Islet of Langerhans (tissue), 1 donor: ENCODE results near the gene DNAJC27.

Experiments
- FAIRE-seq: peaks from one replicate; lab custom pipeline; 2011; peaks lifted over from hg19 to GRCh38; lab: Jason Lieb, UNC

DNAJC27 gene

DNA sequence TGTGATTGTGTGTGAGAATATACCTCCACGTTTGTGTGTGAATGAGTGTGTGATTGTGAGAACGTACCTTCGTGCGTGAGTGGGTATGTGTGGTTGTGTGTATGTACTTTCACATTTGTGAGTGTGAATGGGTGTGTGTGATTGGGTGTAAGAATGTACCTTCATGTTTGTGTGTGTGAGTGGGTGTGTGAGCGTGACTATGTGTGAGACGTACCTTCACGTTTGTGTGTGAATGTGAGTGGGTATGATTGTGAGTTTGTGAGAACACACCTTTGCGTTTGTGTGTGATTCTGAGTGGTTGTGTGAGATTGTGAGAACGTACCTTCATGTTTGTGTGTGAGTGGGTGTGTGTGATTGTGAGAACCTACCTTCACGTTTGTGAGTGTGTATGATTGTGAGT lies 45.9 kb downstream of the DNAJC27 start:
- no peak for FAIRE-seq

DNA sequence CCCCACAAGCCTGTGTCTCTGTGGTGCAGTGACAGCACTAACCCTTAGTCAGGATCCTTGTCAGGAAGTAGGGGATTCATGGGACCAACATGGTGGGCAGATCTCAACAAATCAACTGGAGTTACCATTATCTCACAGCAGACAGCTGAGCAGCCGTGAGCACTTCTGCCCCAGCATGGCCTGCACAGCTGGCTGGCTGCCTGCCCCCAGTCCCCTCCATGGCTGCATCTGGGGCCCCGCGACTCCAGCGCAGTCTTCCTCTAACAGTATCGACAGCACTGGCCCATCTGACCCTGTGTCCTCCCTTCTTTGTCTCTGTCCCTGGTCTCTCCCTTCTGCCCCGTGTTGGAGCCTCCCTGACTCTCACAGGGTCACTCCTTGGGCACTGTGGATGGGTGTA lies 47.0 kb downstream of the DNAJC27 start:
- FAIRE-seq, result no peak

DNA sequence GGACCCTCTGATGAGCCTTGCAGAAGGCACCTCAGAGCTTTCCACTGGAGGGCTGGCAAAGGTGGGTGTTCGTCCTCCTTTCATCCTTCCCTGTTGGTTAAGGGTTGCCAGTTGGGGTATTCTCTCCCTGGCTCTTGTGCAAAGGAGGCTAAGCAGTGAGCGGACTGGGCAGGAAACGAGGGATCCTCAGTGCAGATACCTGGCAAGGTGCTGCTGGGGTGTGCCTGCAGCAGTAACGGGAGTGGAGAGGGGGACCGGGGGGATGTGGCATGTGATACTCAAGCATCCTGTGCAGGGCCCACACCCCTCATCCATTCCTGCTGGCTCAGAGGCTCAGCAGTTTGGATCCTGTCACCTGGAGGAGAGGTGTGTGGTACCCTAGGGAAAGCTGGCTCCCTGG lies 47.5 kb downstream of the DNAJC27 start:
- FAIRE-seq, result no peak

DNA sequence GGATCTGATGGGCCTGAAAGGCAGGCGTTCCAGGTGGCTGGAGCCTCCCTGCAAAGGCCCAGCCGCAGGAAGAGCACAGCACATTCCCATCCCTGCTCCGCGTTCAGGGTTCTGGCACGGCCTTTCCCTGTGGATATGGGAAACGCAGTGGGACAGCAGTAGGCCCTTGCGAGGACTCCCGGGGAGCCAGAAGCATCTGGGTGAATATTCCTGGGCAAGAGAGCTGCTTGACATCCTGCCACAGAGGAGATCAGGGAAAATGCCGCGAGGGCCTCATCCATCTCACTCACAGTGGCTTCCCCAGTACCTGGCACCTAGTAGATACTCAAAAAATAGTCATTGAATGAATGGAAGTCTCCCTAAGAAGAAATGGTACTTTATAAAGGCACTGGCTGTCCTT lies 48.6 kb downstream of the DNAJC27 start:
- no peak for FAIRE-seq

DNA sequence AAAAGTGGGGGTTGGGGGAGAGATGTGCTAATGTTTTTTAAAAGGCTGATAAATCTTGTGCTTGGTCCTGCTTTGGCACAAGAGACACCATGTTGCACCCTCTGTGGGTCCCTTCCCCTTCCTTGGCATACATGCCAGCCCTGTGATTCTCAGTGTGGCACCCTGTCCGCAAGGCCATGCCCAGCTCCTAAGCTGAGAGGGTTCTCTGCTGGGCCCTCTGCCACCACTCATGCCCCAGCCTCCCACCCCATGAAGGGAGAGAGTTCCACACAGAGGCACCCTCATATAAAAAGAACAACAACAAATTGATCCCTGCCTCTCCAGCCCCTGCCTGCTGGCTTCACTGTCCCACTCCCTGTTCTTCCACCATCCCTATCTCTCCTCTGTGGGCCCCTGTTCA lies 49.2 kb downstream of the DNAJC27 start:
- FAIRE-seq, result no peak

DNA sequence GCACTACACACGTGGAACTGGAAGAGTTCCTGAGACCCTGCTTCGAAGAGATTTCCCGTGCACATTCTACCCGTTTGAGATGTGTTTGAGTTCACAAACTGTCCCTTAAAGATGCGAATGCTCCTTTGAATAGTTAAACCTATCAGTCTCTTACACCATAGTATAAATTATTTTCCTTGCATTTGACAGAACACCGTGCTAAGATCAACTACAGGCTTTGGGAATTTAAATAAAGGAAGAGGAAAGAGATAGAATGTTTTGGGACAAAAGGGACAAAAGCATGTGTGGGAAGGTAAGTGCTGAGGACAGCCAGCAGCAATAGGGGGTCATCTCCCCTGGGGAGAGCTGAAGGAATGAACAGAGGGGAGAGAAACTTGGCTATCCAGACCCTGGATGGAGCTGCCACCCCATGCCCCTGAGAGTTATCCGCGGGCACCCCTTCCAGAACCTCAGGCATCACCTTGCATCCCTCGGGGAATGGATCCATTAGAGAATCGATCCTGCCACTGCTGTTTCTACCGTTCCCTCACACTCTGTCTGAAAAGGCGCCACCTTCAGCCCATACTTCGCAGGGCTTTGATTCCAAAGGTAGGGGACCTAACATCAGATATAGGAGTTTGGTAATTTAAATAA lies 50.8 kb downstream of the DNAJC27 start:
- FAIRE-seq, result no peak

DNA sequence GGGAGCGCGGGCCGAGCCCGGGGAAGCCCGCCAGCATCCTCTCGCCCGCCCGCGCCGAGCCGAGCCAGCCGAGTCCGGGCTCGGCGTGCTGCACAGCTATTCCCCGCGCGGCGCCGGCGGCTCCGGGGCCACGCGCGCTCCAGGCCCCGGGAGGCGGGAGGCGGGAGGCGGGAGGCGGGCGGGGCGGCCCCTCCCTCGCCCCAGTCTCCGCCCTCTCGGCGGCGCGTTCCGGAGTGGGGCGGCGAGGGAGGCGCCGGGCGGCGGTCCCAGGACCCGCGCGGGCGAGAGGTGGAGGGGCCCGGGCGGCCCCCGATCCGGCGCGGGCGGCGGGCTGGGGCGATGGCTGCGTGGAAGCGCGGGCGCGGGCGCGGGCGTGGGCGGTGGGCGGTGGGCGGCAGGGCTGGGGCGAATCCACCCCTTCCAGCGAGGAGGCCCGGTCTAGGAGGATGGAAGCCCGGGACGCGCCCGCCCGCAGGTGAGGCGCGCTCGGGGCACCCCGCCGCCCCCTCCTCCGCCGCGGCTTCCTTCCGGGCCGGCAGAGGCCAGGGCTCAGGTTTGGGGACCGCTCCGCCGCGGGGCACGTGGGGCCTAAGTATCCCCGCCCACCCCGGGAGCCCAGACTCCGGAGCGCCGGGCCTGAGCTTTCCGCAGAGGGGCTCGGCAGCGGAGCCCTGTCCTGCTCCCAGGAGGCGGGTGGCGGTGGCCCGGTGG lies 51.5 kb downstream of the DNAJC27 start, which contains the start of gene ADCY3:
Gene ADCY3, minus strand, starts transcription at position 140 of the 711 bp plus-strand sequence. CDS start 1,250 bp downstream, outside the sequence.
- no peak for FAIRE-seq

DNA sequence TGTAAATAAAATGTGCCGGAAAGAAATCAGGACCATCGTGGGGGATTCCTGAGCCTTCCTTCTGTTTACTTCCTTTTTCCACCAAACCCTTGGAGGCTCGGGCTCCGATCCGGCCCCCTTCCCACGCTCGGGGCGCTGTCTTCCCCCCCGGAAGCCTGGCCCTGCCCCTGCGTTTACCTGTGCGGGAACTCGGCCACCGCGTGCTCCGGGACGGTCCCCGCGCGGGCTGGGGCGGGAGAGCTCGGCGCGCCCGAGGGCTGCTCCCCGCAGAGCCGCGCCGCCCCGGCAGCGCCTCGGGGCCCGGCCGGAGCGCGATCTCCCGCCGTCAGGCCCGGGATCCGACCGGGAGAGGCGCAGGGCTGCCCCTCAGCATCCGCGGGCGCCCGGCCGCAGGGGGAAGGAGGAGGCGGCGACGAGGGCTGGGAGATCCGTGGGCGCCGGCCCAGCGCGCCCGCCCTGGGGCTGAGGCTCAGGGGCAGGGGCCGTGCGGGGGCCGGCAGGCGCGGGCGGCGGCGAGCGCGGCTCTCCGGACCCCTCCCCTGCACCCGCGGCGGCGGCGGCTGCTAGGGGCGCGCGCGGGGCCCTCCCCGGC lies 52.2 kb downstream of the DNAJC27 start:
- FAIRE-seq, result no peak

DNA sequence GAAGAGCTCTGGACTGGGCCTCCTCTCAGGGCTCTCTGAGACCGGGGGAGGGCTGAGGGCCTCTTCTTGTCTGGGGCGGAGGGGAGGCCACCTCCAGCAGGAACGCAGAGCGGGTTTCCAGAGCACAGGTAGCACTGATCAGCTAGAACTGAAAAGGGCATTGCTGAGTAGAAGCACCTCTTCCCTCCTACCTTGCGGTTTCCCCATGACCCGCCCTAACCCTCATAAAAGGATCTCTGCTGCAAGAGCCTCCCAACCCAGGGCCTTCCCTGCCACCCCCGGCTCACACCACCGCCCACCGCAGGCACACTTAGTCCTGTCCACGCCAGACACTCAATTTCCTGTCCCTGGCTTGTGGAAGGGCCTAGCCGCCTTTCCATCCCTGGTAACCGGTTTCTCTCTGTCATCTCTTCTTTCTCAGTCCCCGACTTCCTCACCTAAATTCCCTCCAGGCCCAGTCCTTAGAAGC lies 52.7 kb downstream of the DNAJC27 start:
- no peak for FAIRE-seq

DNA sequence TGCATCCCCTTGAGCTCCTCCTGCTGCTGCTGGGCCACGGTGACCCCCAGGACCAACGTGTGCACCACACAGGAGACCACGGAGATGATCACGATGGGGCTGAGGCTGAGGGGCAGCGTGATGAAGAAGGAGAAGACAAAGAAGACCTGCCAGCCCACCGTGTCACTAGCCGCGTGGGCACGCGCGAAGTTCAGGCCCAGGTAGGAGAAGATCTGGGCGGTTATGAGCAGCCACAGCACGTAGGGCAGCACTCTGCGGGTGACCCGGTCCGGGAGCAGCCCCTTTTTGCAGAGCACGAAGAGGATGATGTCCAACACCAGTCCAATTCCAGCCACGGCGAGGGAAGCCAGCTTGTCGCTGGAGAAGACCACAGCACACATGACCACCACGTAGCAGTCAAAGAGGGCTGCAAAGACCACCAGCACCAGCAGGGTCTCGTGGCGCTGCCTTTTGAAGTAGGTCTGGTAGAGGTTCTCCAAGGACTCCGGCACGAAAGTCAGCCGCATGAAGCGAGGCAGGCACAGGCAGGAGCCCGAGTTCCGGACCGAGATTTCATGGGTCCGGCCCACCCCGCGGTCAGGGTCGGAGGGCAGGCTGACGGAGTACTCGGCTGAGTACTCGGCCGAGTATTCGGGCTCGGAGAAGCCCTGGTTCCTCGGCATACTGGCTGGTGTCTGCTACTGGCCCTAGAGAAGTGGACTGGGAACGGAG lies 53.3 kb downstream of the DNAJC27 start:
- FAIRE-seq, result no peak

DNA sequence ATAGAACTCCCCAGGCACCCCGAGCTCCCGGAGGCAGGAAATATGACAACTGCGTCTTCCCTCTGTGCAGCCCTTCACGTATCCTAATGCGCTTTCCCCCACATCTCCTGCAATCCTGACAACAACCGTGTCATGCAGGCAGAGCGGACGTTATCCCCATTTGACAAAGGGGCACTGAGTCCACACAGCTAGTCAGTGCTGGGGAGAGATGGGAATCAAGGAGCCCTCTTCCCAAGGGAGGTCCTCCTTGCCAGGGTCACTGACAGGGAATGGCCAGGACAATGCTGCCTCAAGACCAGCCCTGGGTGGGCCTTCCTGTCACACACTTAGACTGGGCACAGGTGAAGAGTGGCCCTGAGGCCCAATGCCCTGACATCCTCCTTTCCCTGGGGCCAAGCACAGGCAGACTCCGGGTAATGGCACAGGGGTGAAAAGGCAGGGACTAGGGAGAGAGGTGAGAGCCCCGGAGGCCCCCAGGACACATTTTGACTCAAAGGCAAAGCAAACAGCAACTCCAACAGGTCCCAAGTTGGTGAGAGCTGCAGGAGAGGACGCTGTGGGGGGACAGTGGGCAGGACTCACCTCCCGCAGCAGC lies 53.9 kb downstream of the DNAJC27 start:
- FAIRE-seq, result no peak

DNA sequence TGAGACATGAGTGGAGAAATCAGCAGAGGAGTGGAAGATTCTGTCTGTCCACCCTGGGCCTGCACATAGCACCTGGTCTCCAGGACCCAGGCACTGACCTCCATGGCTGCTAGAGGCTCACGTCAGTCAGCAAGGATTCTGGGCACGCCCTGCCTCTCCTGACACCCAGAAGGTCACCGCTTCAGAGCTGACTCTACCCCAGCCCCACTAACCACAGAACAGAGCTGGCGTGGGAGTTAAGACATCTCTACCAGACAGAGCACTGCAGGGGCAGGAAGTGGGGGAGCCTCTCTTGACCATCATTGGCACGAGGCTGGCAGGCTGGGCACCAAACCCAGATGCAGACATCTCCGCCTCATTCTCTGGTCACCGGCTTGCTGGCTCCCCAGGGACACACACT lies 54.7 kb downstream of the DNAJC27 start:
- no peak for FAIRE-seq

DNA sequence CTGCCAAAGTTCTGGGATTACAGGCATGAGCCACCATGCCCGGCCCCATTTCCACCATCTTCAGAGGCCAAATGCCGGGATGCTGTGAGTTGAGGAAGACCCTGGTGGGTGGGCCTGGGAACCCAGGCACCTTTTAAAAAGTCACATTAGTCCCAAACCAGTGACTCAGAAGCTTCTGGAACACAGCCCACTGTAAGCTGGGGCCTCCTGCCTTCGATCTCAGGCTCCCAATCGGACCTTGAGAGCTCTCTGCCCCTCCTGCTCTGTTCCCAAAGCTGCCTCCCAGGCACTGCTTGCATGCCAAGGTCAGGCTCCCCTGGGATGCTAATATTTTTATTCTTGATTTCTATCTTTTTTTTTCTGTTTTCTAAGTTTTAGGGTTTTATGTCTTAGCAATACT lies 56.0 kb downstream of the DNAJC27 start:
- FAIRE-seq, result no peak

DNA sequence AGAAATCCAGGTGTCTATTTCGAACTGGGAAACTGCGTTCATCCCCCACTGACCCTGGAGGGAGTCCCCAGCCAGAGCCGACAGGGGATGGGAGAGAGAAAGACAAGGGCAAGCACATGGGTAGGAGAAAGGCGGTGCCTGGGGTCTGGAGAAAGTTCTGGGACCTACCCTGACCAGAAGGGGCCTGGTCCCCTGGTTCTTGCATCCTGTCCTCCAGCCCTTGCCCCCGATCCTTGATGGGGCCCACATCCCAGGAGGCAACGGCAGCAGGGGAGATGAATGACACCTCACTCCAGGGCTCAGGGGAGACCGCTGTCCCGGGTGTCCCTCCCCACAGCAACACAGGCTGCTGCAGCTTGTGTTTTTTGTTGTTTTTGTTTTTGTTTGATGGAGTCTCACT lies 56.6 kb downstream of the DNAJC27 start:
- FAIRE-seq, result no peak

DNA sequence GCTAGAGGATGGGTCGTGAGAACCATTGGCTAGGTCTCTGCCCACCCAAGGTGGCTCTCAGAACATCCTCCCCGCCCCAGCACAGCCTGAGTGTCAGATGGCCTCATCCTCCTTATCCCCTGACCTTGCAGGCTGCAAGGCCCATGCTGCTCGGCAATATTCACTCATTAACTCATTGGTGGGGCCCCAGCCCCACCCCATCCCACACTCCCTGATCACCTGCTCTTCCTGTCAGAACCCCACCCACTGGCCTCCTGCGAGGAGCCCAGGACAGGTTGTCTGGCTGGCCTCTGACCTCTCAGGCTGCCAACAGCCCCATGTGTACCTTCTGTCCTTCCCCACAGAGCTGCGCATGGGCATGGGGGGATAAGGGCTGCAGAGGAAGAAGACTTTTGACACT lies 57.0 kb downstream of the DNAJC27 start:
- no peak for FAIRE-seq

DNA sequence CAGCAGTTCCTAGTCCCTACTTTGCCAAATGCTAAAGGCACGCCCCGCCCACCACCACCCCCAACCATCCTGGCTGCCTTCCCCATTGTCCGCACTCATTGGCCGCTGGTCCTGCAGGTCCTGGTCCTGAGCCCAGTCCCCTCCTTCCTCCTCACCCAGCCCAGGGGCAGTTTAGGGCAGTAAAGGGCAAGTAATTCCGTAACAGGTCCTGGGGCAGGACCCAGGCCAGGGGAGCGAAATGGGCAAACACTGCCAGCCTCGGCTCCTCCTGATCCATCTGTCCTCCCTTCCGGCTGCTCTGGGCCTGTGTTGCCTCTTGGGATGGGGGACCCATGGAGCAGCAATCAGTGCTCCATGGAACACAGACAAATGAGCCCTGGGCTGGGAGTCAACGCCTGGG lies 57.8 kb downstream of the DNAJC27 start:
- FAIRE-seq, result no peak

DNA sequence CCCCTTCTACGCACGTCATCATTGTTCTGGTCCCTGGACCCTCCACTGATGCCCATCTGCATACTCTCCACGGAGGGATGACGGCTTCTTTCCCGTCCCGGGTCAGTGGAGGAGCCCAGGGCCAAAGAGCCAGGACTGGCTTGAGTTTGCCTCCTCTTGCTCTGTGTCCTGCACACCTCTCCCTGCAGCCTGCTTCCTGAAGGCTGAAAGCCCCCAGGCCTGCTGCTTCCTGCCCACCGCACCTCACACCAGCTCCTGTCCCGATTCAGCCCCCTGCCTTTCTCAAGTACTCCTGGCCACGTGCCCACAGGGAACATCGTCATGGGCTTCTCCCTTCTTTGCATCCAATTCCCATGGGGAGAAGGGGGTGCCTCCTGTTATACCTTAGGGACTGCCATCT lies 58.8 kb downstream of the DNAJC27 start:
- no peak for FAIRE-seq

DNA sequence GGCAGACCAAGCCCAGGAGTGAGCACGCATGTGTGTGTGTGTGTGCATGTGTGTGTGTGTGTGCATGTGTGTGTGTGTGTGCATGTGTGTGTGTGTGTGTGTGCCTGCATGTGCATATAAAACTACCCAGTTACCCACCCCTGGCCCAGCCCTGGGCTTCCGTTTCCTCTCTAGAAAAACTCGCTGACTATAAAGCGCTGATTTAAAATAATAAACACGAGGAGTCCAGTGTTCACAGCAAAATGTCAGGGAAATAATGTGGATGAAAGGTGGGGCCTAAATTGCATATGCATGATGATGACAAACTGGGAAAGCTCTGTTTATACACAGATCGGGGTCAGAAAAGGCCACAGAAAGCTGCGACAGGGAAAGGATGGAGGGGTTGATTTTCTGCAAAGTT lies 59.2 kb downstream of the DNAJC27 start:
- no peak for FAIRE-seq

DNA sequence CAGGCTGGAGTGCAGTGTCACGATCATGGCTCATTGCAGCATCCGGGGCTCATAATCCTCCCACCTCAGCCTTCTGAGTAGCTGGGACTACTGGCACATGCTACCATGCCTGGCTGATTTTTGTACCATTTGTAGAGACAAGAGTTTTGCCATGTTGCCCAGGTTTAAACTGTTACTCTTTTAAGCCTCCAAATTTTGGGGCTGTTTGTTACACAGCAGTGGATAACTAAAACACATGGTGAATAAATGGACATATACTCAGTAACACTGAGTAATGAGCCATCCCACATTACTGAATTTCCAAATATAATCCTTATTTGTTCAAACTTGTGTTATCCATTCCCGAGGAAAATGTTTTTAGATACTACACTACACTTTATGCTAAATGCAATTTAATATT lies 61.5 kb downstream of the DNAJC27 start:
- FAIRE-seq, result no peak

DNA sequence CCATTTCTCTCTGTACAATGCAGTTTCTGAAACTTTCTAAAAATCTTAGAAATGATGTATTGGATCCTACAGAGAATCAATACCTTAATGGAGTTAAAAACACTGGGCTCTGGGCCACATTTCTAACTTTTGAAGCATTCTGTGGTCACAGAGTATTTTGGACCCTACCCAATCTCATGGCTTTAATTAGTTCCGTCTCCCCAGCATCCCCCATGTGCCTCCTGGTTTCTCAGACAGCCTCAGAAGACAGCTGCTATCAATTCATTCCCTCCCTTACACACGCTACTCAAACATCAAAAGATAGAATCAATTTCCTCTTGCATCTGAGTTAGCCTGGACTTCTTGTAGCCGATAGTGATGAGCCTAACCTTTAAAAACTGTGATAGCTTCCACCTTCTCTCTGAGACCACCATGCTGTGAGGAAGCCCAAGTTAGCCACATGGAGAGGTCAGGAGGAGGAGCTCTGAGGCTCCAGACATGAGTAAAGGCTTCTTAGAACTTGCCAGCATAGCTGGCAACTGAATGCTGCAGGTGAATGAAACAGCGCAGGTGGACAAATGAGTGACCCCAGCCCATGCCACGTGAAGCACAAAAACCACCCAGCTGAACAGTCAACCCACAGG lies 62.1 kb downstream of the DNAJC27 start:
- FAIRE-seq, result no peak

DNA sequence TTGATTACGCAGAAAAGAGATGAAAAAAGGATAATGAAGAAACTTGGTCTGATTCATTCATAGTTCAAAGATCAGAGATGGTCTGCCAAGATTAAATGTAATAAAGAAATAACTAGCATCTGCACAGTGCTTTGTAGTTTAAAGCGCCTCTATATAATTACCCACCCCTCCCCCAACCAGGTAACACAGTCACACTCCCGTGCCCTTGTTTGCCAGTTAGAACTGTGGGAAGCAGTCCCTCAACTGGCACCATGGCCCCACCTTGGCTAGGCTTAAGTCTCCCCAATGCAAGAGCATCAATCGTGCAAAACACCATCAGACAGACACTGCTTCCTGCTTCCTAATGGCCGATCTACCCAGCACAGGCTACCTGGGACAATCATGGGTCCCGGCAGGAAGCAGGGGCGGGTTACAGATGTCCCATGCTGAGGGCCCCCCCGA lies 63.3 kb downstream of the DNAJC27 start:
- FAIRE-seq, result no peak

DNA sequence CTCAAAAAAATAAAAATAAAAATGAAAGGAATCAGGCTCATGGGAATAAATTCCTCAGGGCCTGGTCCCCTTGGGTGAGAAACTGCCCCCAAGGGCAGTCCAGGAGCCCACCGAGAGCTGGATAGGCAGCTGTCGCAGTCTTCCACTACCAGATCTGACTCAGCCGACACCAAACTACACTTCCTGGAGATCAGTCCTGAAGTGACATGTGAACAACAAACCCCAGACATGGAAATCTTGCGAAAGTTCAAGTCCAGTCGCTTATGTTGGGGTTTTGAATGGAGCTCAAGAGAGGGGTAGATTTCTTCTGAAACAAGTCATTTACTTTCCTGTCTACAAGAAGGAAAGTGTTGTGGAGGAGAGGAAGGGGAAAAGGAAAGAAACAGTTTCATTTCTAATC lies 64.6 kb downstream of the DNAJC27 start:
- no peak for FAIRE-seq
